A549 (cell line): ENCODE measurements around the gene PLA2G4A. TPM values are rescaled to one million over a fixed set of nuclear protein-coding genes. Genes with fewer than 3 reads are reported as not detected.

ENCODE experiments used
- ATAC-seq, 2 experiments: fragments of 200-7000 bp in 1 of 2; fragments of >200 bp in 1 of 2; cut with Nextera tagmentation in 1 of 2; cut with Tn5 transposase in 1 of 2; 3 replicates each; pipeline versions ENCODE4 v1.8.0 to v1.9.1; 2018 to 2020; ENCODE audit warnings: mild to moderate bottlenecking in 1 of 2, moderate library complexity in 1 of 2
- CTCF ChIA-PET: fragments of 300-600 bp; sonication (Branson Sonifier 250); formaldehyde crosslinking; extraction: SDS; loops from one replicate; lab custom pipeline; 2021; ENCODE audit warnings: antibody characterized with exemption, inconsistent platforms; lab: Yijun Ruan, JAX
- POLR2A ChIA-PET: fragments of 350-600 bp; formaldehyde crosslinking; extraction: SDS; loops from one replicate; lab custom pipeline; 2021; ENCODE audit warnings: antibody characterized with exemption, inconsistent platforms; lab: Yijun Ruan, JAX
- DNase-seq, 2 experiments: peaks; one replicate each; pipeline versions ENCODE4 v3.0.0 to v3.0.0-alpha.2; 2011 to 2016; ENCODE audit warnings: low read depth in 1 of 2, low spot score in 1 of 2
- FAIRE-seq: peaks from 2 replicates; lab custom pipeline; 2011; peaks lifted over from hg19 to GRCh38; lab: Jason Lieb, UNC
- H3K27ac ChIP-seq, 2 experiments: fragments of >200 bp; sonication (Bioruptor Twin); formaldehyde crosslinking; 3 replicates each; pipeline ENCODE4 v1.5.1; 2016 to 2017
- H3K4me1 ChIP-seq: fragments of >200 bp; sonication (Bioruptor Twin); formaldehyde crosslinking; 3 replicates; pipeline ENCODE4 v1.6.1; 2016
- H3K4me2 ChIP-seq: fragments of >200 bp; sonication (Bioruptor Twin); formaldehyde crosslinking; 3 replicates; pipeline ENCODE4 v1.6.1; 2016
- H3K4me3 ChIP-seq: fragments of >200 bp; sonication (Bioruptor Twin); formaldehyde crosslinking; 3 replicates; pipeline ENCODE4 v1.5.1; 2016
- H3K9me3 ChIP-seq: fragments of >200 bp; sonication (Bioruptor Twin); formaldehyde crosslinking; 3 replicates; pipeline ENCODE4 v1.6.1; 2016
- CEBPB ChIP-seq, 2 experiments: fragments of >200 bp in 1 of 2; sonication (Bioruptor Twin) in 1 of 2; formaldehyde crosslinking in 1 of 2; IDR thresholded peaks; 2 replicates each; pipeline ENCODE4 v1.6.1; 2012 to 2016
- CHD2 ChIP-seq: fragments of 150-350 bp; IDR thresholded peaks from 2 replicates; pipeline ENCODE4 v1.6.1; 2014; ENCODE audit warnings: low read length; ENCODE audit not compliant: partially characterized antibody
- CTCF ChIP-seq: fragments of >200 bp; sonication (Bioruptor Twin); formaldehyde crosslinking; IDR thresholded peaks from 3 replicates; pipeline ENCODE4 v1.5.1; 2016
- ELK1 ChIP-seq: fragments of 150-350 bp; IDR thresholded peaks from 2 replicates; pipeline ENCODE4 v1.6.1; 2014; ENCODE audit warnings: low read depth, mild to moderate bottlenecking, low read length
- ESRRA ChIP-seq: fragments of 150-350 bp; IDR thresholded peaks from 2 replicates; pipeline ENCODE4 v1.6.1; 2014; ENCODE audit warnings: mild to moderate bottlenecking, low read length, borderline replicate concordance
- FOSB ChIP-seq: fragments of 250-450 bp; sonication (Bioruptor Pico); IDR thresholded peaks from 2 replicates; pipeline ENCODE4 v1.5.0; 2020; ENCODE audit warnings: mild to moderate bottlenecking, moderate library complexity
- FOXS1 ChIP-seq: fragments of 250-450 bp; sonication (Bioruptor Pico); IDR thresholded peaks from 2 replicates; pipeline ENCODE4 v1.5.0; 2020; ENCODE audit warnings: mild to moderate bottlenecking, moderate library complexity
- HEYL ChIP-seq: fragments of 250-450 bp; sonication (Bioruptor Pico); IDR thresholded peaks from 2 replicates; pipeline ENCODE4 v1.8.0; 2021; ENCODE audit warnings: mild to moderate bottlenecking, moderate library complexity
- HOXA7 ChIP-seq: fragments of 250-450 bp; sonication (Bioruptor Pico); IDR thresholded peaks from 2 replicates; pipeline ENCODE4 v1.5.0; 2020; ENCODE audit warnings: mild to moderate bottlenecking, moderate library complexity
- HOXB5 ChIP-seq: fragments of 250-450 bp; sonication (Bioruptor Pico); IDR thresholded peaks from 2 replicates; pipeline ENCODE4 v1.5.0; 2020; ENCODE audit warnings: mild to moderate bottlenecking, moderate library complexity
- JUN ChIP-seq, 2 experiments: fragments of >200 bp; sonication (Bioruptor Twin); formaldehyde crosslinking; IDR thresholded peaks; 2 replicates in 1 of 2; 3 replicates in 1 of 2; pipeline ENCODE4 v1.6.1; 2016 to 2017
- JUNB ChIP-seq: fragments of >200 bp; sonication (Bioruptor Twin); formaldehyde crosslinking; IDR thresholded peaks from 2 replicates; pipeline ENCODE4 v1.6.1; 2016
- KDM1A ChIP-seq: fragments of 200-600 bp; sonication (generic); IDR thresholded peaks from 2 replicates; pipeline ENCODE4 v1.6.1; 2016; ENCODE audit warnings: low read depth, mild to moderate bottlenecking
- MAFK ChIP-seq: fragments of 450-650 bp; IDR thresholded peaks from 2 replicates; pipeline ENCODE4 v1.6.1; 2014; ENCODE audit not compliant: partially characterized antibody
- MAZ ChIP-seq: fragments of 150-350 bp; IDR thresholded peaks from 2 replicates; pipeline ENCODE4 v1.6.1; 2014; ENCODE audit warnings: antibody characterized with exemption, low read depth, low read length, borderline replicate concordance
- MYC ChIP-seq: IDR thresholded peaks from 2 replicates; pipeline ENCODE4 v1.6.1; 2012; ENCODE audit warnings: mild to moderate bottlenecking, inconsistent platforms, low read length, improper control_type of control experiment, borderline replicate concordance
- NPAS2 ChIP-seq: fragments of 250-450 bp; sonication (Bioruptor Pico); IDR thresholded peaks from 2 replicates; pipeline ENCODE4 v1.8.0; 2022; ENCODE audit warnings: mild to moderate bottlenecking, moderate library complexity, borderline replicate concordance
- PHF8 ChIP-seq: fragments of 200-600 bp; sonication (generic); IDR thresholded peaks from 2 replicates; pipeline ENCODE4 v1.6.1; 2016; ENCODE audit warnings: low read depth, mild to moderate bottlenecking, antibody characterized with exemption, moderate library complexity, borderline replicate concordance
- POLR2A ChIP-seq: IDR thresholded peaks from 2 replicates; pipeline ENCODE4 v1.6.1; 2012; ENCODE audit warnings: mild to moderate bottlenecking, low read length
- RAD21 ChIP-seq, 2 experiments: fragments of >200 bp in 1 of 2; sonication (Bioruptor Twin) in 1 of 2; formaldehyde crosslinking in 1 of 2; IDR thresholded peaks in 1 of 2; conservative IDR thresholded peaks in 1 of 2; 2 replicates in 1 of 2; 3 replicates in 1 of 2; pipeline ENCODE4 v1.6.1; 2012 to 2018; ENCODE audit warnings: inconsistent platforms in 1 of 2
- RARB ChIP-seq: fragments of 250-450 bp; sonication (Bioruptor Pico); IDR thresholded peaks from 2 replicates; pipeline ENCODE4 v1.8.0; 2021; ENCODE audit warnings: mild to moderate bottlenecking, moderate library complexity
- REST ChIP-seq: fragments of 200-600 bp; sonication (generic); IDR thresholded peaks from 2 replicates; pipeline ENCODE4 v1.6.1; 2016; ENCODE audit warnings: antibody characterized with exemption, mild to moderate bottlenecking, moderate library complexity
- RFX5 ChIP-seq: fragments of 450-650 bp; IDR thresholded peaks from 2 replicates; pipeline ENCODE4 v1.7.1; 2014; ENCODE audit warnings: antibody characterized with exemption, mild to moderate bottlenecking, moderate library complexity
- RNF2 ChIP-seq: fragments of 200-600 bp; sonication (generic); IDR thresholded peaks from 2 replicates; pipeline ENCODE4 v1.6.1; 2016; ENCODE audit warnings: low read depth, mild to moderate bottlenecking, antibody characterized with exemption, moderate library complexity, borderline replicate concordance
- SMC3 ChIP-seq: fragments of >200 bp; sonication (Bioruptor Twin); formaldehyde crosslinking; IDR thresholded peaks from 3 replicates; pipeline ENCODE4 v1.6.1; 2018; ENCODE audit warnings: inconsistent platforms
- TFCP2L1 ChIP-seq: fragments of 250-450 bp; sonication (Bioruptor Pico); IDR thresholded peaks from 2 replicates; pipeline ENCODE4 v1.5.0; 2021; ENCODE audit warnings: mild to moderate bottlenecking
- TP53 ChIP-seq: fragments of 250-450 bp; sonication (Bioruptor Pico); IDR thresholded peaks from 2 replicates; pipeline ENCODE4 v1.5.0; 2021; ENCODE audit warnings: mild to moderate bottlenecking, moderate library complexity
- ZFP36 ChIP-seq: fragments of 450-650 bp; IDR thresholded peaks from 2 replicates; pipeline ENCODE4 v1.6.1; 2014; ENCODE audit warnings: borderline replicate concordance; ENCODE audit not compliant: partially characterized antibody
- ZNF302 ChIP-seq: fragments of 250-450 bp; sonication (Bioruptor Pico); IDR thresholded peaks from 2 replicates; pipeline ENCODE4 v1.9.0; 2021; ENCODE audit warnings: inconsistent platforms, mild to moderate bottlenecking, moderate library complexity
- WGBS: methylation state at CpG from one replicate; pipeline ENCODE4 v1.1.6; 2017; ENCODE audit errors: missing lambda C conversion rate; 5-methylcytosine and 5-hydroxymethylcytosine counted together
- polyA plus RNA-seq, 4 experiments: library from polyadenylated mRNA; depleted of rRNA in 3 of 4; stranded (reverse); fragments of >200 nt; fragmentation: RNase III in 1 of 4; extraction: RNeasy Plus Mini Kit Qiagen cat#74134 plus additional on column Dnase treatment in 1 of 4; gene quantifications; 2 replicates in 3 of 4; 3 replicates in 1 of 4; pipeline ENCODE4 v1.2.3, GENCODE V29; 2011 to 2017

PLA2G4A gene
- polyA plus RNA-seq, 2 of the 4 experiments (the other 2 are of a cell fraction) = 26.3 to 80.4 TPM

- WGBS = 23% methylated on average over 1 of the region's 1 CpG
- no peak for ATAC-seq
- Histone ChIP-seq H3K27ac (no peak overlapping the region), H3K9me3 (no peaks in the 10 kb centered on the region), H3K4me2 (no peak overlapping the region)
- no peak for DNase-seq
- ChIA-PET CTCF (interaction anchor here (1.2 kb wide), 1 partner anchor 11 kb away, joined by 3 read pairs; no protein-coding TSS in a partner anchor), POLR2A (interaction anchor here (0.6 kb wide), 1 partner anchor 483 kb away, joined by 3 read pairs; no protein-coding TSS in a partner anchor)
- FAIRE-seq = no peak
- TF ChIP-seq CHD2 (no peak), RFX5 (no peak), FOSB (CRISPR knock-in tag) (no peak), HOXA7 (no peak), RAD21 (conservative IDR thresholded peaks at IDR 0.05 in 1 of 2, IDR thresholded peaks at IDR 0.05 in 1 of 2) (no peak), TFCP2L1 (CRISPR knock-in tag) (no peak), NPAS2 (CRISPR knock-in tag) (no peak), JUNB (no peak), PHF8 (no peak), ESRRA (no peak), FOXS1 (CRISPR knock-in tag) (no peak), RNF2 (no peak), CEBPB (IDR thresholded peaks at IDR 0.05) (no peak), POLR2A (no peak), MYC (no peak)
- TF ChIP-seq, all 56 proteins: peak for 0
- Histone ChIP-seq H3K4me1 (peaks cover 8% of the 10 kb centered on the region; the same call in 2 of the 3 replicates), H3K4me3 (no peak overlapping the region)
These were observed 168.1 kb downstream of the PLA2G4A start for GRCh38 chr1:186996816-186997215.

- H3K4me1 ChIP-seq = peaks cover 9% of the 10 kb centered on the region; the same call in 2 of the 3 replicates
- ATAC-seq (no peak), FAIRE-seq (no peak), DNase-seq (no peak)
- 3% methylated on average over 1 of the region's 1 CpG for WGBS
- no peak overlapping the region for H3K4me2 ChIP-seq
- no peaks in the 10 kb centered on the region for H3K9me3 ChIP-seq
- no peak overlapping the region for H3K4me3 ChIP-seq
- TF ChIP-seq CEBPB (IDR thresholded peaks at IDR 0.05) (no peak), JUNB (no peak), REST (no peak), ZFP36 (no peak), HEYL (CRISPR knock-in tag) (no peak), JUN (IDR thresholded peaks at IDR 0.05) (no peak), MAFK (no peak), ELK1 (no peak), CTCF (no peak), KDM1A (no peak), MAZ (no peak), SMC3 (no peak), RARB (CRISPR knock-in tag) (no peak), ZNF302 (CRISPR knock-in tag) (no peak), ESRRA (no peak), TP53 (CRISPR knock-in tag) (no peak), FOXS1 (CRISPR knock-in tag) (no peak), HOXB5 (CRISPR knock-in tag) (no peak)
- POLR2A ChIA-PET = no interaction called here
- no peak overlapping the region for H3K27ac ChIP-seq
- CTCF ChIA-PET = interaction anchor here (1.2 kb wide), 1 partner anchor 12 kb away, joined by 3 read pairs; no protein-coding TSS in a partner anchor
These were observed 169.1 kb downstream of the PLA2G4A start for GRCh38 chr1:186997877-186998276.
